Measurements from ENCODE around the gene PGA4. TPM values are rescaled to one million over a fixed set of nuclear protein-coding genes. Genes with fewer than 3 reads are reported as not detected.
"Not testable (repeated sequence)": the region's sequence is repeated elsewhere in the genome, so short reads cannot be mapped to it uniquely, and the experiment has no call there.

PGA4 gene
- total RNA-seq, 4 donors from 2014 or later, result 1.3 TPM; not detected in 3

DNA sequence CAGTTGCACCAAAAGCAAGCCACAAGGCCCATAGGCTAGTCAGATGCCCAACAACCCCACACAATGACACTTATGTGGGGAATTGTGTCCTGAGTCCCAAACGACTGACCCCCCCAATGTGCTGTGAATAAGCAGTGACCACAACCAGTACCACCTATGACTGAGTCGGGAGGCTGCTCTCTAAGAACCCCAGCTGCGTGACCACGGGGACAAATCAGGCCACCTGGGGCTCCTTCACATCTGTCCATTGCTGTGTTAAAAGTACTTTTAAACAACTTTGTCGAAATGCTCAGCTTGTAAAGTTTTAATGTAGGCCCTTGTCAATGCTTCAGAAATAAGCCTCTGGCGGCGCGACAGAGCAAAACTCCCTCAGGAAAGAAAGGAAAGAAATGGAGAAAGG, 18.1 kb downstream of the PGA4 start:
- intact Hi-C loops (cut with DNase I); H3K9me3 ChIP-seq; DNase-seq; H3K4me3 ChIP-seq; H3K27me3 ChIP-seq; H3K4me1 ChIP-seq; H3K36me3 ChIP-seq; H3K27ac ChIP-seq: not testable (repeated sequence)
- 26 to 92% methylated on average over 4 to 5 of the region's 8 CpGs for WGBS, 2 donors

GRCh38 chr11:61240875-61241274, 18.7 kb downstream of the PGA4 start, which contains the start of gene PGA5:
Gene PGA5, plus strand, starts transcription at chr11:61241175. Its CDS starts 52 bp downstream, at chr11:61241227.
- H3K4me3 ChIP-seq; H3K9me3 ChIP-seq; H3K36me3 ChIP-seq; H3K27ac ChIP-seq; intact Hi-C loops (cut with DNase I); DNase-seq; H3K27me3 ChIP-seq; H3K4me1 ChIP-seq: not testable (repeated sequence)
- no CpG with 5 or more reads among the region's 8 CpGs for WGBS, 2 donors

GRCh38 chr11:61241526-61241925, 19.4 kb downstream of the PGA4 start:
- H3K4me1 ChIP-seq; H3K27ac ChIP-seq; H3K36me3 ChIP-seq; intact Hi-C loops (cut with DNase I); H3K4me3 ChIP-seq; DNase-seq; H3K9me3 ChIP-seq; H3K27me3 ChIP-seq: not testable (repeated sequence)
- no CpG with 5 or more reads among the region's 5 CpGs for WGBS, 2 donors

DNA sequence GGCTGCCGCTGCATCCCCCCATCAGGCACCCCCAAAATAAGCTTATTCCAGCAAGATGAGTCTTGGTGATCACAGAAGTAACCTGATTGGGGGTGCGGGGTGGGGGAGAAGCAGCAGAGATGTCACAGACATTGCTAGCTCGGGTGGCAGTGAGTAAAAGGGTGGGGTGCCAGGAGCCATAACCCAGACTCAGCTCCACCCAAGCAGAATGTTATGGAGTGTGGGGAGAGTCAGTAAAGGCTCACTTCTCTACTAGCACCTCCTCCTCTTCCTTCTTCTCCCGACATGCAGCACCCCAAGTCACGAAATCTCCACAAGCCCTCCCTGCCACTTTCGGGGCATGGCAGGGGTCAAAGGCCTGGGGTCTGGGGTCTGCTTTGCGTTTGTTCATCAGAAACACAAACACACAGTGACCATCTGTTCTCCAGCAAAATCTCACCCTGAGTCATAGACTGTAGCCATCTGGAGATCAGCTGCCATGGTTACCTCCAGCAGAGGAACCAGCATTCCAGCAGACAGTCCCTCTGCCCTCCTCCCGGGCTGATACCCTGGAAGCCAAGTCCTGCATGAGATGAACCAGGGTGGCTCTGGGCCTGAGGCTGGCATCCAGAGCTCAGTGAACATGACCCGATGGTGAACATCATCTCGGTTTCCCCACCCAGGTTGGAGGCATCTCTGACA, 23.3 kb downstream of the PGA4 start:
- H3K27ac ChIP-seq; H3K4me1 ChIP-seq; H3K4me3 ChIP-seq; H3K9me3 ChIP-seq; intact Hi-C loops (cut with DNase I); H3K27me3 ChIP-seq; DNase-seq; H3K36me3 ChIP-seq: not testable (repeated sequence)
- WGBS, 2 donors, result no CpG with 5 or more reads among the region's 10 CpGs

- DNase-seq; H3K36me3 ChIP-seq; intact Hi-C loops (cut with DNase I); H3K27me3 ChIP-seq; H3K9me3 ChIP-seq; H3K27ac ChIP-seq; H3K4me1 ChIP-seq; H3K4me3 ChIP-seq: not testable (repeated sequence)
- 92 to 93% methylated on average over 3 to 6 of the region's 9 CpGs for WGBS, 2 donors
These were observed 25.9 kb downstream of the PGA4 start for GRCh38 chr11:61248071-61248470.

DNA sequence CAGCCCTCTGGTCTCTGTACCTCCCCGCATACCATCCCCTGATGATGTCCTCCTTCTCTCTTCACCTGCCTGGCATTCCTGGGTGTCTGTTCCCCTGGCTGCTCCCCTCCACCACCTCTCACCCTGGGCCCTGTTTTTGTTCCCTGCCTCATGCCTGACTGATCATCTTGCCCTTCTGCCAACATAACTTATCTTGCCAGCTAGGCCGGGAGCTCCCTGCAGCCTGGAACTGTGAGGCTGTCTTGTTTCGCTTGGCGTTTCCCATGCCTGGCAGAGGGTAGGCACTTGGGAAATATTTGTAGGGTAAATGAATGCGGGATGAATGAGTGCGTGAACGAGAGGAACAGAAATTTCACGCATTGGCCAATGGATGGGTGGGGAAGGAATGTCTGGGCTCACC, 27.1 kb downstream of the PGA4 start:
- intact Hi-C loops (cut with DNase I); H3K36me3 ChIP-seq; H3K4me1 ChIP-seq; H3K9me3 ChIP-seq; H3K27ac ChIP-seq; H3K27me3 ChIP-seq; DNase-seq; H3K4me3 ChIP-seq: not testable (repeated sequence)
- WGBS, 2 donors, result 42 to 72% methylated on average over 3 to 8 of the region's 8 CpGs

DNA sequence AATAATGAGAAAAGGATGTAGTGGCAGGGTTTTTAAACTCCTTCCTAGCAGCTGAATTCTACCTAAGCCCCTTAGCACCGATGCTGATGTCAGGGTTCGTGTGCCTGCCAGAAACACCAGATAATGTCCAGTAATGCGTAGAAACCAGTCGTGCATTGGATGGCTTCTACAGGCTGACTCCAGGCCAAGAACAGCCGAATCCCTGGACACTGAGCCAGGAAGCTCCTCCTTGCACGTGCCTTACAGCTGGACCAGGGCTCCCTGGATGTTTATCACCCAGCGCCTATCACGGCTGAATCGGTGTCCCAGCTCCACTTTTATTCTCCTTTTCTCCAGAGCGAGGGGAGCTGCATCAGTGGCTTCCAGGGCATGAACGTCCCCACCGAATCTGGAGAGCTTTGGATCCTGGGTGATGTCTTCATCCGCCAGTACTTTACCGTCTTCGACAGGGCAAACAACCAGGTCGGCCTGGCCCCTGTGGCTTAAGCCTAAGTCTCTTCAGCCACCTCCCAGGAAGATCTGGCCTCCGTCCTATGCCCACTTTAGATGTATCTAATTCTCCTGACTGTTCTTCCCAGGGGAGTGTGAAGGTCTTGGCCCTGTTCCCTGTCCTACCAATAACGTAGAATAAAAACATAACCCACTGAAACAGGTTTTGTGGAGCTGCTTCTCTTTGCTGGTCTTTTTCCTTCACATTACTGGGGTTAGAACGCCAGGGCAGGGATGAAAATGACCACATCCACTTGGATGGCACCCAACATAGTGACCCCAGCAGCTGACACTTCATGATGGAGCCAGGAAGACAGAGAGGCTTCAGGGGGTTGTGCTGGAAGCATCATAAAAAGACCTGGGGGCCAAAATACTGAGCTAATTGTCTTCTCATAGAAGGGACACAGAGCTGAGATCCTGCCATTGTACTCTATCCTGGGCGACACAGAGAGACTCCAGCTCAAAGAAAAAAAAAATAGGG, 28.9 kb downstream of the PGA4 start:
- not testable (repeated sequence) for H3K4me1 ChIP-seq, H3K4me3 ChIP-seq, DNase-seq, H3K9me3 ChIP-seq, H3K36me3 ChIP-seq, H3K27me3 ChIP-seq, H3K27ac ChIP-seq
- intact Hi-C loops (cut with DNase I), result loop anchor here (10.0 kb wide), 1 partner anchor 134 kb away; no protein-coding TSS in a partner anchor
- 64 to 68% methylated on average over 17 to 18 of the region's 20 CpGs for whole genome bisulfite sequencing, 2 donors

- 57% methylated on average over 1 of the region's 1 CpG; no CpG with 5 or more reads in 1 of the 2 donors for WGBS, 2 donors
These were observed 30.2 kb downstream of the PGA4 start for GRCh38 chr11:61252332-61252731.

GRCh38 chr11:61254403-61255025, 32.4 kb downstream of the PGA4 start:
- TF ChIP-seq POLR2A (IDR thresholded peaks at IDR 0.05) (no peak), CTCF (IDR thresholded peaks at IDR 0.05) (peak; percentile 56 to 90 (median 79))
- no peak for DNase-seq
- no peaks in the 10 kb centered on the region for H3K9me3 ChIP-seq
- no peak overlapping the region for H3K27ac ChIP-seq
- no peak overlapping the region for H3K4me3 ChIP-seq
- WGBS, 2 donors, result 50 to 54% methylated on average over 7 to 10 of the region's 12 CpGs
- no peaks in the 10 kb centered on the region for H3K36me3 ChIP-seq
- H3K4me1 ChIP-seq, result no peaks in the 10 kb centered on the region
- H3K27me3 ChIP-seq, result no peaks in the 10 kb centered on the region
- intact Hi-C loops (cut with DNase I), result loop anchor here (10.0 kb wide), 1 partner anchor 130 kb away; no protein-coding TSS in a partner anchor

More at GRCh38 chr11:61252332-61252731, 30.2 kb downstream of the PGA4 start:
- H3K27ac ChIP-seq, H3K9me3 ChIP-seq, H3K27me3 ChIP-seq, H3K36me3 ChIP-seq, H3K4me3 ChIP-seq, H3K4me1 ChIP-seq, DNase-seq: not testable (repeated sequence)
- intact Hi-C loops (cut with DNase I), result loop anchor here (10.0 kb wide), 1 partner anchor 132 kb away; no protein-coding TSS in a partner anchor

Data from esophagus squamous epithelium (tissue), 5 donors.